NCI-H1694 (cell line): ENCODE measurements around the gene SS18L1.
"Not testable (repeated sequence)": the region's sequence is repeated elsewhere in the genome, so short reads cannot be mapped to it uniquely, and the experiment has no call there.

Experiments used
- DNase-seq: peaks from one replicate; lab custom pipeline; 2025; lab: John Stamatoyannopoulos, UW

Gene SS18L1

GRCh38 chr20:62143081-62143956, at the start of gene SS18L1, which contains the start of gene PSMA7:
SS18L1 (plus strand) TSS chr20:62143769; CDS start chr20:62143821, 52 bp downstream.
PSMA7 (minus strand) TSS chr20:62143394; CDS start chr20:62143303, 91 bp downstream.
- peak; percentile 22 for DNase-seq

GRCh38 chr20:62096421-62097380, 46.9 kb upstream of the SS18L1 start:
- no peak for DNase-seq

GRCh38 chr20:62097881-62098407, 45.6 kb upstream of the SS18L1 start:
- no peak for DNase-seq

- DNase-seq = no peak
Measured at GRCh38 chr20:62101078-62101477, 42.5 kb upstream of the SS18L1 start.

GRCh38 chr20:62103508-62104233, 39.9 kb upstream of the SS18L1 start:
- DNase-seq = no peak

- DNase-seq = no peak
Measured at GRCh38 chr20:62104234-62104789, 39.3 kb upstream of the SS18L1 start.

GRCh38 chr20:62104791-62105345, 38.7 kb upstream of the SS18L1 start:
- DNase-seq = no peak

- no peak for DNase-seq
Measured at GRCh38 chr20:62105592-62105991, 38.0 kb upstream of the SS18L1 start.

- no peak for DNase-seq
Measured at GRCh38 chr20:62111148-62111547, 32.4 kb upstream of the SS18L1 start.

GRCh38 chr20:62112368-62112767, 31.2 kb upstream of the SS18L1 start:
- DNase-seq = no peak

GRCh38 chr20:62114894-62115293, 28.7 kb upstream of the SS18L1 start:
- DNase-seq = no peak

- DNase-seq = not testable (repeated sequence)
Measured at GRCh38 chr20:62115800-62116407, 27.7 kb upstream of the SS18L1 start.

GRCh38 chr20:62116558-62117361, 26.8 kb upstream of the SS18L1 start:
- no peak for DNase-seq

GRCh38 chr20:62117362-62117646, 26.3 kb upstream of the SS18L1 start:
- DNase-seq = no peak

- no peak for DNase-seq
Measured at GRCh38 chr20:62117658-62118057, 25.9 kb upstream of the SS18L1 start.

- DNase-seq = no peak
Measured at GRCh38 chr20:62118113-62119043, 25.2 kb upstream of the SS18L1 start.

- DNase-seq = no peak
Measured at GRCh38 chr20:62119115-62119514, 24.5 kb upstream of the SS18L1 start.

GRCh38 chr20:62119591-62120364, 23.8 kb upstream of the SS18L1 start:
- DNase-seq = no peak
